Measurements from ENCODE around the gene LYST. TPM values are rescaled to one million over a fixed set of nuclear protein-coding genes. Genes with fewer than 3 reads are reported as not detected.

The LYST gene
- total and polyA plus RNA-seq, 7 donors: 2.4 to 8.6 (median 5.6) TPM

- Histone ChIP-seq H3K9me3 (no peaks in the 10 kb centered on the region), H3K27ac (no peak overlapping the region), H3K27me3 (ENCODE audit: insufficient read depth in 3 of 3, low read length in 2 of 3) (no peaks in the 10 kb centered on the region), H3K4me1 (no peaks in the 10 kb centered on the region), H3K4me3 (no peak overlapping the region), H3K36me3 (ENCODE audit: insufficient read depth in 1 of 2, low read depth in 1 of 2) (peaks cover 0 to 78% of the 10 kb centered on the region in 2 donors)
- DNase-seq (no peak), ATAC-seq (no peak)
- TF ChIP-seq CTCF (IDR thresholded peaks at IDR 0.05): no peak
- intact Hi-C loops (cut with DNase I): no loop called here
- WGBS, 3 donors: 95 to 97% (median 96%) methylated on average over 2 of the region's 2 CpGs
Observed at GRCh38 chr1:235724730-235725129, 142.0 kb downstream of the LYST start.

- no peak for DNase-seq
- no peaks in the 10 kb centered on the region for H3K9me3 ChIP-seq
- ATAC-seq: no peak
- intact Hi-C loops (cut with DNase I): no loop called here
- H3K27me3 ChIP-seq (ENCODE audit: insufficient read depth in 3 of 3, low read length in 2 of 3): no peaks in the 10 kb centered on the region
- TF ChIP-seq CTCF (IDR thresholded peaks at IDR 0.05): no peak
- H3K4me3 ChIP-seq: no peak overlapping the region
- 68 to 79% (median 70%) methylated on average over 2 of the region's 2 CpGs for WGBS, 3 donors
- H3K36me3 ChIP-seq (ENCODE audit: insufficient read depth in 1 of 2, low read depth in 1 of 2): peaks cover 0 to 67% of the 10 kb centered on the region in 2 donors
- H3K27ac ChIP-seq: no peak overlapping the region
- no peaks in the 10 kb centered on the region for H3K4me1 ChIP-seq
Observed at GRCh38 chr1:235722858-235723257, 143.8 kb downstream of the LYST start.

GRCh38 chr1:235721982-235722381 lies 144.7 kb downstream of the LYST start:
- WGBS, 3 donors: 86 to 92% (median 90%) methylated on average over 4 of the region's 4 CpGs
- Histone ChIP-seq H3K27me3 (ENCODE audit: insufficient read depth in 3 of 3, low read length in 2 of 3) (no peaks in the 10 kb centered on the region), H3K36me3 (ENCODE audit: insufficient read depth in 1 of 2, low read depth in 1 of 2) (peaks cover 0 to 65% of the 10 kb centered on the region in 2 donors), H3K4me3 (no peak overlapping the region), H3K9me3 (no peaks in the 10 kb centered on the region), H3K4me1 (no peaks in the 10 kb centered on the region), H3K27ac (no peak overlapping the region)
- intact Hi-C loops (cut with DNase I): no loop called here
- ATAC-seq (no peak), DNase-seq (no peak)
- TF ChIP-seq CTCF (IDR thresholded peaks at IDR 0.05): no peak

GRCh38 chr1:235720544-235720943 lies 146.2 kb downstream of the LYST start:
- no peak for TF ChIP-seq CTCF (IDR thresholded peaks at IDR 0.05)
- no peak for ATAC-seq
- DNase-seq: no peak
- WGBS, 3 donors: 74 to 89% (median 80%) methylated on average over 4 of the region's 4 CpGs
- Histone ChIP-seq H3K9me3 (no peaks in the 10 kb centered on the region), H3K27ac (no peak overlapping the region), H3K27me3 (ENCODE audit: insufficient read depth in 3 of 3, low read length in 2 of 3) (no peaks in the 10 kb centered on the region), H3K4me3 (no peak overlapping the region), H3K36me3 (ENCODE audit: insufficient read depth in 1 of 2, low read depth in 1 of 2) (peaks cover 0 to 79% of the 10 kb centered on the region in 2 donors), H3K4me1 (no peaks in the 10 kb centered on the region)
- intact Hi-C loops (cut with DNase I): no loop called here

GRCh38 chr1:235714205-235714897 lies 152.4 kb downstream of the LYST start:
- Histone ChIP-seq H3K4me3 (no peak overlapping the region), H3K4me1 (no peaks in the 10 kb centered on the region), H3K9me3 (no peaks in the 10 kb centered on the region), H3K36me3 (ENCODE audit: insufficient read depth in 1 of 2, low read depth in 1 of 2) (peaks cover 0 to 78% of the 10 kb centered on the region in 2 donors), H3K27ac (no peak overlapping the region), H3K27me3 (ENCODE audit: insufficient read depth in 3 of 3, low read length in 2 of 3) (no peaks in the 10 kb centered on the region)
- DNase-seq (no peak), ATAC-seq (no peak)
- no peak for TF ChIP-seq CTCF (IDR thresholded peaks at IDR 0.05)
- 76 to 88% (median 81%) methylated on average over 4 of the region's 4 CpGs for WGBS, 3 donors
- intact Hi-C loops (cut with DNase I): no loop called here
